Germinal center (tissue), 1 donor: ENCODE results near the gene ACOT13.
A peak's percentile ranks its signal among the peaks of the same experiment; 100 is the strongest.
"Not testable (repeated sequence)": the region's sequence is repeated elsewhere in the genome, so short reads cannot be mapped to it uniquely, and the experiment has no call there.

Experiments
- DNase-seq: peaks from one replicate; pipeline ENCODE4 v3.0.0; 2012; ENCODE audit warnings: mixed read lengths, low spot score

ACOT13 gene

DNA sequence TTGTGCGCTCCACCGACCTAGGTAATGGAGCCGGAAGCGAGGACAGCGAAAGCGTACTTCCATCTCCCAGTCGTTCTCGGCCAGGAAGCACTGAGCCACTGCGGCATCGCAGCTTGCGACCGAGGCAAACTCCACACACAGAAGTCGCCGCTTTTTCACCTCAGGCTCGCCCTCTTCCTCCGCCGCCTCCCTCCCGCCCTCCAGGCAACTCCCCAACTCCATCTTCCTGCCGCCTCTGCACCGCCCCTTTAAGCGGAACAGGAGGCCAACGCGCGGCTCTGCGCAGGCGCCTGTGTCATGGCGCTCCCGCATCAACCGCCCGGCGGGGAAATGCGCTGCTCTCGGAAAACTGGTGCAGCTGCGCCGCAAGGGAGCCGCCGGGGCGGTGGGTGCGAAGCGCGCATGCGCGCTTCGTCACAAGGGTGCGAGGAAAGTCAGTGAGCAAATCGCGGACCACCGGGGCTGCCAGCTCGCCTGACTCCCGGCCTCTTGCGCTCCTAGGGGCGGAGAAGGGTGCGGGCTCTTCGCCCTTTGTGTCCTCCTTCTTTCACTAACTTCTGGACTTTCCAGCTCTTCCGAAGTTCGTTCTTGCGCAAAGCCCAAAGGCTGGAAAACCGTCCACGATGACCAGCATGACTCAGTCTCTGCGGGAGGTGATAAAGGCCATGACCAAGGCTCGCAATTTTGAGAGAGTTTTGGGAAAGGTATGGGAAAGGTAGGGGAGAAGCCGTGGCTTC lies at the start of gene ACOT13, which contains the start of gene TDP2:
Gene ACOT13, plus strand, starts transcription at position 437 of the 737 bp plus-strand sequence. Its CDS starts 187 bp downstream, at position 624.
Gene TDP2, minus strand, starts transcription at position 259 of the 737 bp plus-strand sequence. Its CDS starts 37 bp downstream, at position 222.
- DNase-seq: peak; percentile 97

GRCh38 chr6:24619661-24620060 lies 47.2 kb upstream of the ACOT13 start:
- no peak for DNase-seq

- DNase-seq: no peak
Observed at GRCh38 chr6:24620637-24621036, 46.2 kb upstream of the ACOT13 start.

GRCh38 chr6:24621626-24622289 lies 45.1 kb upstream of the ACOT13 start:
- DNase-seq: no peak

DNA sequence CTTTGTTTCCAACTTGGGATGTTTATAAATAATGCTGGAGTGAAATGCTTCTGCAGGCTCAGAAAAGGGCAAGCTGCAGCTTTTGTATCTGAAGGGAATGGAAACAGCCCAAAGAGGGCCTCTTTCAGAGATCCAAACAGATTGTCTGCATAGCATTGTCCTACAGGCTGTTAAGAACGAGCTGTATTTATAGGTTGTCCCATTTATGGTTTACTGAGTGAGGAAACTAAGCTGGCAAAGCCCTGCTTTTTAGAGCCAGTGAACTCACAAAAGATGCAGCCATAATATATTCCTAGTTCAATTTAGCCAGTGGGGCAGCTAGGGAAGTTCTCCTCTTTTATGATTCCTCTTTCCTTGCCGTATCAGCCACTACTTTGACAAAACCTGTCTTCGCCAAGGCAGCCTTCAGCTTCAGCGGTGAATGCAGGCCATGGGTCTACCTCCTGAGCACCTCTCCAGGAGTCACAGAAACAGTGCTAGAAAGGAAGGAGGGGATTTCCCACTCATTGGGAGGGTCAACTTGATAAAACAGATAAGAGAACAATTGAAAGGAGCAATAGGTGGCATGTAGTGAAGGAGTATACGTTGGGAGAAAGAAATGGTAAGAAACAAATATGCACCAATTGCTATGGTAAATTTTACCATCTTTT lies 35.9 kb upstream of the ACOT13 start:
- DNase-seq: no peak

DNA sequence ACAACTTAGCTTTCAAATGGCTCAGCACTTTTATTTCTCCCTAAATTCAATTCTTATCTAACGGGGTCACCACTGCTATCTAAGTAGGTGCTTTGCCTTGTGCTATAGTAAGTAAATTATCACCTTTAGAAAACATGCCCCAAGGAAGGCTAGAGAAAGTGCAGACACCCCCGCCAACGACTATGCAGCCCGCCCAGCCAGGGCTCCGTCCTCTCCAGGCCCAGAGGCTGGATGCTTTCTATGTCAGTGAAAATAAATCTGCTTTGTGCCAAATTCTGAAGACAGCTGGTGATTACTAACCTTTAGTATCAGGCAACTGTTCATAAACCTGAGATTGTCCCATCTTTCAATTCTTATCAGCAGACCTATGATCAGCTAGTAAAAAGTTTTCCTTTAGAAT lies 35.2 kb upstream of the ACOT13 start:
- DNase-seq: no peak

GRCh38 chr6:24632573-24632972 lies 34.3 kb upstream of the ACOT13 start:
- DNase-seq: no peak

DNA sequence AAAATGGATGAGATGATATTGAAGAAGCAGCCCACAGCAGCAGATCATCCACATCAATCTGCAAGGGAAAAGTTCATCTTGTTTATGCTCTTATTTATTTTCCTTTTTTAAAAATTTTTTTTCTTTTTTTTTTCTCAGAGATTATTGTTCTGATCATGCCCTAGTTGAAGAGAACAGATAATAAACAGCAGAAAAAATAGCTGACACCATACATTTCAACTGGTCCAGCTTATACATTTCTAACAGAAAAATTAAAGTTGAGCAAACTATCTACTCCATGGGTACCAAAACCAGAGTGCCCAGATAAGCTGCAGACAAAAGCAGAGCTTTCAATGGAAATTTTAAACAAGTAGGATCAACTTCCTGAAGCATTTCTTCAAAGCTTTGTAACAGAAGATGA lies 30.2 kb upstream of the ACOT13 start:
- DNase-seq: no peak

- no peak for DNase-seq
Observed at GRCh38 chr6:24640166-24640565, 26.7 kb upstream of the ACOT13 start.

DNA sequence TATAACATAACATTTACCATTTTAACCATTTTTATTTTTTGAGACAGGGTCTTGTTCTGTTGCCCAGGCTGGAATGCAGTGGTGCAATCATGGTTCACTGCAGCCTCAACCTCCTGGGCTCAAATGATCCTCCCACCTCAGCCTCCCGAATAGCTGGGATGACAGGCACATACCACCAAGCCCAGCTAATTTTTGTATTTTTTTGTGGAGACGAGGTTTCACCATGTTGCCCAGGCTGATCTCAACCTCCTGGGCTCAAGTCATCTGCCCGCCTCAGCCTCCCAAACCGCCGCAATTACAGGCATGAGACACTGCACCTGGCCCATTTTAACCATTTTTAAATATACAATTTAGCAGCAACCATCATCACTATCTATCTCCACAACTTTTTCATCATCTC lies 26.2 kb upstream of the ACOT13 start:
- not testable (repeated sequence) for DNase-seq

- DNase-seq: no peak
Observed at GRCh38 chr6:24642061-24642460, 24.8 kb upstream of the ACOT13 start.

GRCh38 chr6:24643920-24644319 lies 23.0 kb upstream of the ACOT13 start:
- DNase-seq: no peak

- DNase-seq: no peak
Observed at GRCh38 chr6:24644377-24644776, 22.5 kb upstream of the ACOT13 start.

GRCh38 chr6:24646771-24647170 lies 20.1 kb upstream of the ACOT13 start:
- DNase-seq: no peak

GRCh38 chr6:24648276-24648675 lies 18.6 kb upstream of the ACOT13 start:
- no peak for DNase-seq

DNA sequence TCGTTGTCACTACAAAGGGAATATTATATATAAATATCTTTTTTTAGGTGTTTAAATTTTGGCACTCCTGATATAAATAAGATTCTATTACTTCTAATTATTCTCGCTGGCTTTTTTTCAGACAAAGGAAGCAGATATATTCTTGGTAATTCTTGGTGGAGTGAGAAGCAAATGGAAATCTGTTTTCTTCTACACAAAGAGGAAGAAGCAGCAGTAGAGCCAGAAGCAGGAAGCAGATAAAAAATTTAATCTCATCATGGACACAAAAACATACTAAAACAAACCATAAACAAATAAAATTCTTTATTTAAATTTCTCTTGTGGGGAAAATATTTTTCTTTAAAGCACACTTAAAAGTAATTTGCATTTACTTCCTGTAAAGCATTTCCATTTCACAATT lies 17.2 kb upstream of the ACOT13 start:
- DNase-seq: peak; percentile 12

- no peak for DNase-seq
Observed at GRCh38 chr6:24650365-24650764, 16.5 kb upstream of the ACOT13 start.

DNA sequence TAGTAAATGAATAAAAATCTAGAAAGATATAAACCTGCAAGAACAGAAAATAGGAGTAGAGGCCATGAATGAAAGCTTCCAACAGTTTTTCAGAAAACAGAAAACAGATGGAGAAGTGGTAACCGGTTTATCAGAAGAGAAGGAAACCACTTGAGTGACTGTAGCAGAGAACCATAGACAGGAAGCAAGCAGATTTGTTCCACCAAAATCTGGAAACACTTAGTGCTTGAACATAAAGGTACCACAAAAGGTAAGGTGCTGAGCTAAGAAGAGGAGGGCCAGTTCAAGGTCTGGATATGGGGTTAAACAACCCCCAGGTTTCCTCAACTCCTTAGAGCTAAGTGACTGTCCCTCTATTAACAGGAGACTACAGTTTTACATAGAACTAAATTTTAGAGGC lies 11.7 kb upstream of the ACOT13 start:
- no peak for DNase-seq

DNA sequence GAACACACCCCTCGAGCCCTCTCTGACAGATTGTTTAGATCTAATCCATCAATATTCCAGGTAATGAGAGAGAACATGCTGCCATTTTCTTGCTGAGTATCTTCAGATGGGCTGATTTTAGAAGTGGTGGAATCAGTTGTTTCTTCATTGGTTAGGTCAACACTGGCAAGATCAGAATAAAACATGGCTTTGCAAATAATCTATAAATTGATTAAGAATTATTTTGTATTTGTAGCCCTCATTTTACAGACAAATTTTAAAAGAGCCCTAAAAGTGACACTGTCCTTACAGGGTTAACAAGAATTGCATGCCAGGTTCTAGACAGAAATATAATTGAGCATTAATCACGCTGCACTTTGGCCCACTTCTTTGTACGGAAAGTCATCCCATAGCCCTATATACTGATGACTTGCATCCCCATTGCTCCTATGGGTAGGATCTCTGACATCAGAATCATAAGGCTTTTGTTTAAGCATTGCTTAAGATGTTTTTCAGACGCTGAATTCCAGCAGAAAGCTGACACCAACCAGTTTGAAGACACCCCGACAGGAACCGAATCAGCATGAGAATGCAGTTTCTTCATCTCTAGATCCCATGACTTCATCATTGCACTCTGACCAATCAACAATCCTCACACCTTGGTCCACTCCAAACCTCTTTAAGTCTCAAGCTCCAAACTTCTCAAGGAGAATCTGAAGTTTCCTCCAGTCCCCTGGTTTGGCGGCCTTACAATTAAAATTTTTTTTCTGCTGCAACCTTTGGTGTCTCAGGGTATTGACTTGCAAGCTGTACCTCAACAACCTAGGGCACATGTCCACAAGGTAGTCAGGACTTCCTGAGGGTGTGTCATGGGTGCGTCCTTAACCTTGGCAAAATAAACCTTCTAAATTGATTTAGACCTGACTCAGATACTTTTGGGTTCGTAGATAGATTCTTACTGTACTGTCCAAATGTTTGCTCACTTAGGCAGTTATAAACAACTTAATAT lies 8.0 kb upstream of the ACOT13 start:
- DNase-seq: no peak

- no peak for DNase-seq
Observed at GRCh38 chr6:24659561-24659960, 7.3 kb upstream of the ACOT13 start.

- DNase-seq: no peak
Observed at GRCh38 chr6:24660105-24660504, 6.8 kb upstream of the ACOT13 start.

DNA sequence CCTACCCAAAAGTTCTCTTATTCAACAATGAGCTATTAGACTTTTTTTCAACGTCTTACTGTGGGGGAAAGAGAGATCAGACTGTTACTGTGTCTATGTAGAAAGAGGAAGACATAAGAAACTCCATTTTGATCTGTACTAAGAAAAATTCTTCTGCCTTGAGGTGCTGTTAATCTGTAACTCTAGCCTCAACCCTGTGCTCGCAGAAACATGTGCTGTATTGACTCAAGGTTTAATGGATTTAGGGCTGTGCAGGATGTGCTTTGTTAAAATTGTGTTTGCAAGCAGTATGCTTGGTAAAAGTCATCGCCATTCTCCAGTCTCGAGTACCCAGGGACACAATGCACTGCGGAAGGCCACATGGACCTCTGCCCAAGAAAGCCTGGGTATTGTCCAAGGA lies 5.1 kb upstream of the ACOT13 start:
- not testable (repeated sequence) for DNase-seq
